WTC11 (cell line): Measurements from ENCODE around the gene TMEM169. TPM values are rescaled to one million over a fixed set of nuclear protein-coding genes. Genes with fewer than 3 reads are reported as not detected.

Source experiments
- ATAC-seq: fragments of 200-7000 bp; cut with Tn5 transposase; 2 replicates; pipeline ENCODE4 v1.10.0; 2021; ENCODE audit warnings: mild to moderate bottlenecking, moderate library complexity
- CTCF ChIA-PET: fragments of 300-600 bp; sonication (Branson Sonifier 250); formaldehyde crosslinking; loops from one replicate; lab custom pipeline; 2021; ENCODE audit warnings: antibody characterized with exemption; lab: Charles Lee
- POLR2A ChIA-PET: fragments of 350-600 bp; sonication (Branson Sonifier 250); formaldehyde crosslinking; loops from one replicate; lab custom pipeline; 2021; ENCODE audit warnings: antibody characterized with exemption; lab: Charles Lee
- DNase-seq: peaks from one replicate; pipeline ENCODE4 v3.0.0; 2021; ENCODE audit warnings: low spot score
- H3K27ac Mint-ChIP-seq: 2 replicates; pipeline ENCODE4 v1.8.0; 2021; ENCODE audit warnings: mixed read lengths
- H3K27me3 Mint-ChIP-seq: 2 replicates; pipeline ENCODE4 v1.8.0; 2021; ENCODE audit warnings: low read depth, mild to moderate bottlenecking, moderate library complexity, mixed read lengths
- H3K36me3 Mint-ChIP-seq: 2 replicates; pipeline ENCODE4 v1.8.0; 2021; ENCODE audit warnings: mixed read lengths
- H3K4me1 Mint-ChIP-seq: 2 replicates; pipeline ENCODE4 v1.8.0; 2022; ENCODE audit warnings: mixed read lengths
- H3K4me3 Mint-ChIP-seq: 2 replicates; pipeline ENCODE4 v1.8.0; 2021; ENCODE audit warnings: mild to moderate bottlenecking, moderate library complexity, mixed read lengths
- H3K9me3 Mint-ChIP-seq: 2 replicates; pipeline ENCODE4 v1.8.0; 2021; ENCODE audit warnings: mixed read lengths
- CDX4 ChIP-seq: fragments of 250-450 bp; sonication (Bioruptor Pico); IDR thresholded peaks from 2 replicates; pipeline ENCODE4 v1.9.0; 2021; ENCODE audit warnings: moderate library complexity, mild to moderate bottlenecking, inconsistent platforms, borderline replicate concordance
- CREM ChIP-seq: sonication (generic); formaldehyde crosslinking; IDR thresholded peaks from 2 replicates; pipeline ENCODE4 v1.8.1; 2022; ENCODE audit warnings: mild to moderate bottlenecking, missing genetic modification reagents, moderate library complexity
- ERG ChIP-seq: fragments of 250-450 bp; sonication (Bioruptor Pico); IDR thresholded peaks from 2 replicates; pipeline ENCODE4 v1.8.0; 2021; ENCODE audit warnings: mild to moderate bottlenecking
- ESRRA ChIP-seq: sonication (generic); formaldehyde crosslinking; IDR thresholded peaks from 2 replicates; pipeline ENCODE4 v1.8.1; 2022; ENCODE audit warnings: mild to moderate bottlenecking, missing genetic modification reagents, borderline replicate concordance
- FOXJ3 ChIP-seq: sonication (generic); formaldehyde crosslinking; IDR thresholded peaks from 2 replicates; pipeline ENCODE4 v1.9.0; 2021; ENCODE audit warnings: missing genetic modification reagents, mild to moderate bottlenecking, borderline replicate concordance
- HMGA2 ChIP-seq: fragments of 250-450 bp; sonication (Bioruptor Pico); IDR thresholded peaks from 2 replicates; pipeline ENCODE4 v1.4.0; 2021; ENCODE audit warnings: mild to moderate bottlenecking, moderate library complexity
- HMGXB4 ChIP-seq: sonication (generic); formaldehyde crosslinking; IDR thresholded peaks from 2 replicates; pipeline ENCODE4 v1.8.1; 2023; ENCODE audit warnings: mild to moderate bottlenecking, moderate library complexity, missing genetic modification reagents
- NFYB ChIP-seq: sonication (generic); formaldehyde crosslinking; conservative IDR thresholded peaks from 2 replicates; pipeline ENCODE4 v1.8.0; 2022; ENCODE audit warnings: low read depth, missing genetic modification reagents
- NR2C2 ChIP-seq: sonication (generic); formaldehyde crosslinking; IDR thresholded peaks from 2 replicates; pipeline ENCODE4 v1.8.0; 2022; ENCODE audit warnings: mild to moderate bottlenecking, missing genetic modification reagents
- PRDM15 ChIP-seq: sonication (generic); formaldehyde crosslinking; IDR thresholded peaks from 2 replicates; pipeline ENCODE4 v1.8.0; 2022; ENCODE audit warnings: missing genetic modification reagents
- PREB ChIP-seq: sonication (generic); formaldehyde crosslinking; IDR thresholded peaks from 2 replicates; pipeline ENCODE4 v1.8.1; 2022; ENCODE audit warnings: mild to moderate bottlenecking, missing genetic modification reagents, moderate library complexity, borderline replicate concordance
- PRRX2 ChIP-seq: fragments of 250-450 bp; sonication (Bioruptor Pico); IDR thresholded peaks from 2 replicates; pipeline ENCODE4 v1.8.0; 2021; ENCODE audit warnings: mild to moderate bottlenecking
- SP1 ChIP-seq: sonication (generic); formaldehyde crosslinking; conservative IDR thresholded peaks from 2 replicates; pipeline ENCODE4 v1.8.1; 2022; ENCODE audit warnings: missing genetic modification reagents
- STAT6 ChIP-seq: sonication (generic); formaldehyde crosslinking; conservative IDR thresholded peaks from 2 replicates; pipeline ENCODE4 v1.8.1; 2023; ENCODE audit warnings: mild to moderate bottlenecking, low read depth, missing genetic modification reagents, moderate library complexity
- ZBTB21 ChIP-seq: sonication (generic); formaldehyde crosslinking; IDR thresholded peaks from 2 replicates; pipeline ENCODE4 v1.8.1; 2023; ENCODE audit warnings: mild to moderate bottlenecking, missing genetic modification reagents, borderline replicate concordance
- ZNF121 ChIP-seq: sonication (generic); formaldehyde crosslinking; IDR thresholded peaks from 2 replicates; pipeline ENCODE4 v1.8.0; 2023; ENCODE audit warnings: missing genetic modification reagents
- ZNF138 ChIP-seq: sonication (generic); formaldehyde crosslinking; conservative IDR thresholded peaks from 2 replicates; pipeline ENCODE4 v1.8.1; 2022; ENCODE audit warnings: mild to moderate bottlenecking, moderate library complexity, missing genetic modification reagents
- ZNF396 ChIP-seq: fragments of 250-450 bp; sonication (Bioruptor Pico); IDR thresholded peaks from 2 replicates; pipeline ENCODE4 v1.8.0; 2021; ENCODE audit warnings: mild to moderate bottlenecking, moderate library complexity, borderline replicate concordance
- ZSCAN18 ChIP-seq: fragments of 250-450 bp; sonication (Bioruptor Pico); IDR thresholded peaks from 2 replicates; pipeline ENCODE4 v2.1.2; 2022; ENCODE audit warnings: mild to moderate bottlenecking, moderate library complexity
- total RNA-seq: library from RNA; stranded (reverse); gene quantifications from 3 replicates; pipeline ENCODE4 v1.2.3, GENCODE V29; 2021

TMEM169 gene
- total RNA-seq, 1 experiment from 2014 or later: 1.8 TPM

GRCh38 chr2:216131175-216131926 is 49.6 kb downstream of the TMEM169 start (continued):
- TF ChIP-seq ZNF121 (CRISPR knock-in tag) (no peak), HMGA2 (CRISPR knock-in tag) (no peak), PRRX2 (no peak), NFYB (no peak), CDX4 (CRISPR knock-in tag) (no peak), FOXJ3 (no peak)

GRCh38 chr2:216132585-216132984 is 50.9 kb downstream of the TMEM169 start:
- CTCF ChIA-PET: no interaction called here
- POLR2A ChIA-PET: no interaction called here
- DNase-seq (no peak), ATAC-seq (no peak)
- Mint-ChIP-seq H3K4me1 (no peaks in the 10 kb centered on the region), H3K9me3 (no peaks in the 10 kb centered on the region), H3K27me3 (no peaks in the 10 kb centered on the region), H3K27ac (no peak overlapping the region), H3K36me3 (peaks cover 86% of the 10 kb centered on the region), H3K4me3 (no peak overlapping the region)
- TF ChIP-seq ERG: no peak
- no peak for TF ChIP-seq ZNF138 (CRISPR knock-in tag)
- no peak for TF ChIP-seq ESRRA (CRISPR knock-in tag)
- TF ChIP-seq PREB: no peak
- no peak for TF ChIP-seq CREM (CRISPR knock-in tag)
- TF ChIP-seq SP1 (CRISPR knock-in tag): no peak
- TF ChIP-seq HMGXB4 (CRISPR knock-in tag): no peak
- no peak for TF ChIP-seq PRDM15 (CRISPR knock-in tag)
- TF ChIP-seq ZBTB21 (CRISPR knock-in tag): no peak

GRCh38 chr2:216133397-216133796 is 51.7 kb downstream of the TMEM169 start:
- DNase-seq (no peak), ATAC-seq (no peak)
- CTCF ChIA-PET: interaction anchor here (1.5 kb wide), 1 partner anchor 19 kb away, joined by 3 read pairs; no protein-coding TSS in a partner anchor
- H3K27me3 Mint-ChIP-seq: no peaks in the 10 kb centered on the region
- H3K4me1 Mint-ChIP-seq: no peaks in the 10 kb centered on the region
- POLR2A ChIA-PET: no interaction called here
- H3K27ac Mint-ChIP-seq: no peak overlapping the region
- no peaks in the 10 kb centered on the region for H3K9me3 Mint-ChIP-seq
- no peak overlapping the region for H3K4me3 Mint-ChIP-seq
- peaks cover 86% of the 10 kb centered on the region for H3K36me3 Mint-ChIP-seq
- no peak for TF ChIP-seq ZSCAN18 (CRISPR knock-in tag)
- TF ChIP-seq ZNF396 (CRISPR knock-in tag): no peak
- TF ChIP-seq NR2C2: no peak
- TF ChIP-seq STAT6 (CRISPR knock-in tag): no peak
- TF ChIP-seq ZBTB21 (CRISPR knock-in tag): no peak
